Parathyroid adenoma (tissue), 2 donors: ENCODE measurements around the gene EVA1C.
"Not testable (repeated sequence)": the region's sequence is repeated elsewhere in the genome, so short reads cannot be mapped to it uniquely, and the experiment has no call there.

Experiments
- H2AFZ ChIP-seq: fragments of 300-600 bp; sonication (generic); one replicate; pipeline ENCODE4 v1.7.0; 2017; ENCODE audit warnings: antibody characterized with exemption, mild to moderate bottlenecking
- H3K27ac ChIP-seq: fragments of 300-600 bp; sonication (generic); one replicate; pipeline ENCODE4 v1.7.0; 2017
- H3K27me3 ChIP-seq: fragments of 300-600 bp; sonication (generic); one replicate; pipeline ENCODE4 v1.7.0; 2017; ENCODE audit warnings: low read length; ENCODE audit not compliant: control insufficient read depth, insufficient read depth
- H3K36me3 ChIP-seq: fragments of 300-600 bp; sonication (generic); one replicate; pipeline ENCODE4 v1.7.0; 2017; ENCODE audit warnings: low read length; ENCODE audit not compliant: control insufficient read depth, insufficient read depth
- H3K4me1 ChIP-seq: fragments of 300-600 bp; sonication (generic); one replicate; pipeline ENCODE4 v1.7.0; 2017; ENCODE audit warnings: control low read depth
- H3K4me2 ChIP-seq: fragments of 300-600 bp; sonication (generic); one replicate; pipeline ENCODE4 v1.7.0; 2017; ENCODE audit warnings: low read length
- H3K4me3 ChIP-seq: fragments of 300-600 bp; sonication (generic); one replicate; pipeline ENCODE4 v1.7.0; 2017; ENCODE audit warnings: low read depth, low read length
- H3K79me2 ChIP-seq: fragments of 300-600 bp; sonication (generic); one replicate; pipeline ENCODE4 v1.7.0; 2017; ENCODE audit warnings: control low read depth
- H3K9ac ChIP-seq: fragments of 300-600 bp; sonication (generic); one replicate; pipeline ENCODE4 v1.7.0; 2017; ENCODE audit warnings: mild to moderate bottlenecking
- H3K9me3 ChIP-seq: fragments of 300-600 bp; sonication (generic); one replicate; pipeline ENCODE4 v1.7.0; 2017; ENCODE audit warnings: low read length; ENCODE audit not compliant: control insufficient read depth
- TF ChIP-seq, protein P1 (sequence below): fragments of 300-600 bp; sonication (generic); IDR thresholded peaks from one replicate; pipeline ENCODE4 v1.7.0; 2017; ENCODE audit warnings: antibody characterized with exemption, mild to moderate bottlenecking
- donor health status: primary hyperparathyroidism.

The EVA1C gene

DNA sequence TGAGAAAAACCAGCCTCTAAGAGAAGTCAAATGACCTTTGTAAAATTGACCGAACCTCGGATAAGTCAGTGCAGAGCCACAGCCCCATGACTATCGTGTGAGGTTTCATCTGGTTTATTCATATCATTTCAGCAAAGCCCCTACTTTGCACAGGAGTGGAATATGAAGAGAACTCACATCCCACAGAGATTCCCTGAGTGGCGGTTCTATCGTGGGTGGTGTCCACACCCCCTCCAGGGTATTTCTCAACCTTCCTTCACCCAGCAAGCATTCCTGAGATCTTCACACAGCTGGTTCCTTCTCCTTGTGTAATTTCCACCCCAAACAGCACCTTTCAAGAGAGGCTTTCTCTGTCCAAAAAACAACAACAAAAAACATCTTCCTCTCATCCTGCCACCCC lies 47.5 kb downstream of the EVA1C start:
- no peaks in the 10 kb centered on the region for H3K79me2 ChIP-seq
- no peak overlapping the region for H3K4me3 ChIP-seq
- no peaks in the 10 kb centered on the region for H3K27me3 ChIP-seq
- H3K9me3 ChIP-seq: no peaks in the 10 kb centered on the region
- no peak overlapping the region for H3K4me2 ChIP-seq
- H3K36me3 ChIP-seq: no peaks in the 10 kb centered on the region
- no peak overlapping the region for H2AFZ ChIP-seq
- H3K4me1 ChIP-seq: peaks cover 2% of the 10 kb centered on the region
- TF ChIP-seq, protein P1, sequence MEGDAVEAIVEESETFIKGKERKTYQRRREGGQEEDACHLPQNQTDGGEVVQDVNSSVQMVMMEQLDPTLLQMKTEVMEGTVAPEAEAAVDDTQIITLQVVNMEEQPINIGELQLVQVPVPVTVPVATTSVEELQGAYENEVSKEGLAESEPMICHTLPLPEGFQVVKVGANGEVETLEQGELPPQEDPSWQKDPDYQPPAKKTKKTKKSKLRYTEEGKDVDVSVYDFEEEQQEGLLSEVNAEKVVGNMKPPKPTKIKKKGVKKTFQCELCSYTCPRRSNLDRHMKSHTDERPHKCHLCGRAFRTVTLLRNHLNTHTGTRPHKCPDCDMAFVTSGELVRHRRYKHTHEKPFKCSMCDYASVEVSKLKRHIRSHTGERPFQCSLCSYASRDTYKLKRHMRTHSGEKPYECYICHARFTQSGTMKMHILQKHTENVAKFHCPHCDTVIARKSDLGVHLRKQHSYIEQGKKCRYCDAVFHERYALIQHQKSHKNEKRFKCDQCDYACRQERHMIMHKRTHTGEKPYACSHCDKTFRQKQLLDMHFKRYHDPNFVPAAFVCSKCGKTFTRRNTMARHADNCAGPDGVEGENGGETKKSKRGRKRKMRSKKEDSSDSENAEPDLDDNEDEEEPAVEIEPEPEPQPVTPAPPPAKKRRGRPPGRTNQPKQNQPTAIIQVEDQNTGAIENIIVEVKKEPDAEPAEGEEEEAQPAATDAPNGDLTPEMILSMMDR: no peak
- H3K9ac ChIP-seq: no peak overlapping the region
- H3K27ac ChIP-seq: no peak overlapping the region

DNA sequence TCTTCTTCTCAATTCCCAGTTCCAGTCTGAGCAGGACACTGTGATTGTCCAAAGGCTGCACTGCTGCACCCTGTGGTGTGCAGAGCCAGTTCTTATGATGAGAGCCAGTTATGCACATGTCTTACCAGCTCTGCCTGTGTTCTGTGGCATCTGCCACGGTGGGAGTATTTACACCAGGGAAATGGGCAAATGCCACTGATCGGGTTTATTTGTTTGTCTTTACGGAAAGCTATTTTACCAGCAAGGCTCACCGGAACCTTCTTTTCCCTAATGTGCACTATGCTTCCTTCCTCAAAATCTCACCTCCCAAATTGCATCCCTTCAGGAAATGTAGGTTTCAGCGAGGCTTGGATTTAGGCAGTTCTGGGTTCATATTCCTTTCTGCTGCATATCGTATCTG lies 49.0 kb downstream of the EVA1C start:
- H3K9ac ChIP-seq: no peak overlapping the region
- no peaks in the 10 kb centered on the region for H3K79me2 ChIP-seq
- no peak overlapping the region for H3K27ac ChIP-seq
- no peaks in the 10 kb centered on the region for H3K27me3 ChIP-seq
- no peak overlapping the region for H2AFZ ChIP-seq
- H3K4me1 ChIP-seq: peaks cover 2% of the 10 kb centered on the region
- H3K4me2 ChIP-seq: no peak overlapping the region
- H3K4me3 ChIP-seq: no peak overlapping the region
- TF ChIP-seq, protein P1: no peak
- no peaks in the 10 kb centered on the region for H3K36me3 ChIP-seq
- no peaks in the 10 kb centered on the region for H3K9me3 ChIP-seq

DNA sequence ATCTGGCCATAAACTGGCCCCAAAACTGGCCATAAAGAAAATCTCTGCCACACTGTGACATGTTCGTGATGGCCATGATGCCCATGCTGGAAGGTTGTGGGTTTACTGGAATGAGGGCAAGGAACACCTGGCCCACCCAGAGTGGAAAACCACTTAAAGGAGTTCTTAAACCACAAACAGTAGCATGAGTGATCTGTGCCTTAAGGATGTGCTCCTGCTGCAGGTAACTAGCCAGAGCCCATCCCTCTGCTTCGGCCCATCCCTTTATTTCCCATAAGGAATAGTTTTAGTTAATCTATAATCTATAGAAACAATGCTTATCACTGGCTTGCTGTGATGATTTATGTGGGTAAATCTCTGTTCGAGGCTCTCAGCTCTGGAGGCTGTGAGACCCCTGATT lies 50.1 kb downstream of the EVA1C start:
- H3K36me3 ChIP-seq, H3K79me2 ChIP-seq, H3K9ac ChIP-seq, H3K4me3 ChIP-seq, H3K4me1 ChIP-seq, H2AFZ ChIP-seq, H3K9me3 ChIP-seq, H3K27ac ChIP-seq, H3K27me3 ChIP-seq, H3K4me2 ChIP-seq: not testable (repeated sequence)

DNA sequence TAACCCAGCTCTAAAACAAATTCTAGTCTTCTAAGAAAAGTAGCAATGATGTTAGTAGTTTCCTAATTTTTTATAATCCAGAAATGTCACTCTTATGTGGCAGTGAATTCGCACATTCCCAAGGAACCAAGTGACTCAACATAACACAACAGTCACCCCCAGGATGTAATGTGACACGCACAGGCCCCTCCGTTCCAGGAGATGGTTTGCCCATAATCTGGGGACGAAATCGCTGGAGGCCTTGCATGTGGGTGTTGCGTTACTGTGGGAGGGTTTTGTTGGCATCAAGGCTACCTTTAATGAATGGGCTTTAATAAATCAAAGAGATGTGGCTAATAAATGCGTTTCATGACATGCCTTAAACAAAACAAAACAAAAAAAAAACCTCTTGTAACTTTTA lies 50.9 kb downstream of the EVA1C start:
- H3K27ac ChIP-seq: no peak overlapping the region
- no peaks in the 10 kb centered on the region for H3K9me3 ChIP-seq
- H2AFZ ChIP-seq: no peak overlapping the region
- no peaks in the 10 kb centered on the region for H3K36me3 ChIP-seq
- H3K4me2 ChIP-seq: no peak overlapping the region
- no peaks in the 10 kb centered on the region for H3K79me2 ChIP-seq
- TF ChIP-seq, protein P1: no peak
- H3K4me3 ChIP-seq: no peak overlapping the region
- no peaks in the 10 kb centered on the region for H3K27me3 ChIP-seq
- H3K4me1 ChIP-seq: no peaks in the 10 kb centered on the region
- H3K9ac ChIP-seq: no peak overlapping the region

DNA sequence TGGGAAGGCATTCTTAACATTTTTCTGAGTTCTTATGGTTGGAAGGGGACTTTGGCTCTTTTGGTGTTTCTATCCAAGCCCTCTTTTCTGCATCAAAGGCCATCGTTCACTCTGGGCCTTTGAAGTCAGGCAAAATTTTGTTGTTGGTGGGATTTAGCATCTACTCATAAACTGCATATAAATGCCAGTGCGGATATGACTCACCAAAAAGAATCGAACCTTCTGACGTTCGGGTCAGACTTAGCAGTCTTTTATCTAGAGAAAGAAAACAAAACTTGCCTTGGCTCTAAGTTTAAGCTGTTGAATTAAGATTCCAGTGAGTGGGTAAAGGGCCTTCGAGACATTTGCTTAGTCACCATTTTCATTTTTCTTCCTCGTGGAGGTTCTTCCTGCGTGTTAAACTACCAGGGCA lies 51.4 kb downstream of the EVA1C start:
- Histone ChIP-seq H2AFZ (no peak overlapping the region), H3K4me1 (no peaks in the 10 kb centered on the region), H3K27ac (no peak overlapping the region), H3K9me3 (no peaks in the 10 kb centered on the region), H3K36me3 (no peaks in the 10 kb centered on the region), H3K79me2 (no peaks in the 10 kb centered on the region), H3K4me3 (no peak overlapping the region), H3K4me2 (no peak overlapping the region), H3K9ac (no peak overlapping the region), H3K27me3 (no peaks in the 10 kb centered on the region)
- TF ChIP-seq, protein P1: no peak
